ENCODE data around the gene PTPRM.
"Not testable (repeated sequence)": the region's sequence is repeated elsewhere in the genome, so short reads cannot be mapped to it uniquely, and the experiment has no call there.

PTPRM gene

GRCh38 chr18:8431036-8431435, 863.9 kb downstream of the PTPRM start:
- no peak overlapping the region for H3K27ac ChIP-seq (ENCODE audit: low read depth, low read length, severe bottlenecking)
- no peaks in the 10 kb centered on the region for H3K4me1 ChIP-seq (ENCODE audit: control insufficient read depth, insufficient read depth, low read length, poor library complexity, severe bottlenecking)
- H3K4me3 ChIP-seq (ENCODE audit: extremely low read depth, insufficient read depth, low read length, poor library complexity, severe bottlenecking): no peak overlapping the region
- no peaks in the 10 kb centered on the region for H3K9me3 ChIP-seq (ENCODE audit: control insufficient read depth, low read length)
- no peaks in the 10 kb centered on the region for H3K36me3 ChIP-seq (ENCODE audit: control insufficient read depth, insufficient read depth, low read length)
- WGBS, 2 experiments (ENCODE audit: insufficient coverage in 2 of 2): 88 to 100% methylated on average over 3 to 4 of the region's 4 CpGs

- no peak overlapping the region for H3K27ac ChIP-seq (ENCODE audit: low read depth, low read length, severe bottlenecking)
- H3K36me3 ChIP-seq (ENCODE audit: control insufficient read depth, insufficient read depth, low read length): no peaks in the 10 kb centered on the region
- WGBS, 2 experiments (ENCODE audit: insufficient coverage in 2 of 2): 90 to 96% methylated on average over 15 of the region's 15 CpGs
- no peaks in the 10 kb centered on the region for H3K9me3 ChIP-seq (ENCODE audit: control insufficient read depth, low read length)
- no peaks in the 10 kb centered on the region for H3K4me1 ChIP-seq (ENCODE audit: control insufficient read depth, insufficient read depth, low read length, poor library complexity, severe bottlenecking)
- no peak overlapping the region for H3K4me3 ChIP-seq (ENCODE audit: extremely low read depth, insufficient read depth, low read length, poor library complexity, severe bottlenecking)
Measured at GRCh38 chr18:8433323-8433722, 866.2 kb downstream of the PTPRM start.

GRCh38 chr18:8433771-8434170, 866.7 kb downstream of the PTPRM start:
- WGBS, 2 experiments (ENCODE audit: insufficient coverage in 2 of 2): 86 to 94% methylated on average over 4 to 5 of the region's 7 CpGs

GRCh38 chr18:8435376-8435775, 868.3 kb downstream of the PTPRM start:
- WGBS, 2 experiments (ENCODE audit: insufficient coverage in 2 of 2): 77 to 95% methylated on average over 9 to 13 of the region's 14 CpGs
- no peak overlapping the region for H3K27ac ChIP-seq (ENCODE audit: low read depth, low read length, severe bottlenecking)
- H3K36me3 ChIP-seq (ENCODE audit: control insufficient read depth, insufficient read depth, low read length): no peaks in the 10 kb centered on the region
- no peaks in the 10 kb centered on the region for H3K9me3 ChIP-seq (ENCODE audit: control insufficient read depth, low read length)
- H3K4me1 ChIP-seq (ENCODE audit: control insufficient read depth, insufficient read depth, low read length, poor library complexity, severe bottlenecking): no peaks in the 10 kb centered on the region
- H3K4me3 ChIP-seq (ENCODE audit: extremely low read depth, insufficient read depth, low read length, poor library complexity, severe bottlenecking): no peak overlapping the region

More at GRCh38 chr18:8433771-8434170, 866.7 kb downstream of the PTPRM start:
- H3K36me3 ChIP-seq (ENCODE audit: control insufficient read depth, insufficient read depth, low read length): no peaks in the 10 kb centered on the region
- no peaks in the 10 kb centered on the region for H3K4me1 ChIP-seq (ENCODE audit: control insufficient read depth, insufficient read depth, low read length, poor library complexity, severe bottlenecking)
- no peak overlapping the region for H3K4me3 ChIP-seq (ENCODE audit: extremely low read depth, insufficient read depth, low read length, poor library complexity, severe bottlenecking)
- H3K27ac ChIP-seq (ENCODE audit: low read depth, low read length, severe bottlenecking): no peak overlapping the region
- no peaks in the 10 kb centered on the region for H3K9me3 ChIP-seq (ENCODE audit: control insufficient read depth, low read length)

- Histone ChIP-seq H3K36me3 (ENCODE audit: control insufficient read depth, insufficient read depth, low read length) (no peaks in the 10 kb centered on the region), H3K27ac (ENCODE audit: low read depth, low read length, severe bottlenecking) (no peak overlapping the region), H3K9me3 (ENCODE audit: control insufficient read depth, low read length) (no peaks in the 10 kb centered on the region), H3K4me3 (ENCODE audit: extremely low read depth, insufficient read depth, low read length, poor library complexity, severe bottlenecking) (no peak overlapping the region), H3K4me1 (ENCODE audit: control insufficient read depth, insufficient read depth, low read length, poor library complexity, severe bottlenecking) (no peaks in the 10 kb centered on the region)
- 73 to 87% methylated on average over 3 to 4 of the region's 5 CpGs for WGBS, 2 experiments (ENCODE audit: insufficient coverage in 2 of 2)
Measured at GRCh38 chr18:8439055-8439454, 871.9 kb downstream of the PTPRM start.

- no CpG with 5 or more reads among the region's 1 CpG for WGBS, 2 experiments (ENCODE audit: insufficient coverage in 2 of 2)
- Histone ChIP-seq H3K36me3 (ENCODE audit: control insufficient read depth, insufficient read depth, low read length) (no peaks in the 10 kb centered on the region), H3K9me3 (ENCODE audit: control insufficient read depth, low read length) (no peaks in the 10 kb centered on the region), H3K27ac (ENCODE audit: low read depth, low read length, severe bottlenecking) (no peak overlapping the region), H3K4me3 (ENCODE audit: extremely low read depth, insufficient read depth, low read length, poor library complexity, severe bottlenecking) (no peak overlapping the region), H3K4me1 (ENCODE audit: control insufficient read depth, insufficient read depth, low read length, poor library complexity, severe bottlenecking) (no peaks in the 10 kb centered on the region)
Measured at GRCh38 chr18:8443505-8443904, 876.4 kb downstream of the PTPRM start.

GRCh38 chr18:8446936-8447335, 879.8 kb downstream of the PTPRM start:
- H3K9me3 ChIP-seq (ENCODE audit: control insufficient read depth, low read length); H3K36me3 ChIP-seq (ENCODE audit: control insufficient read depth, insufficient read depth, low read length); H3K4me3 ChIP-seq (ENCODE audit: extremely low read depth, insufficient read depth, low read length, poor library complexity, severe bottlenecking); H3K27ac ChIP-seq (ENCODE audit: low read depth, low read length, severe bottlenecking); H3K4me1 ChIP-seq (ENCODE audit: control insufficient read depth, insufficient read depth, low read length, poor library complexity, severe bottlenecking): not testable (repeated sequence)
- 86% methylated on average over 1 of the region's 5 CpGs; no CpG with 5 or more reads in 1 of the 2 experiments for WGBS, 2 experiments (ENCODE audit: insufficient coverage in 2 of 2)

GRCh38 chr18:8448130-8448529, 881.0 kb downstream of the PTPRM start:
- no peaks in the 10 kb centered on the region for H3K4me1 ChIP-seq (ENCODE audit: control insufficient read depth, insufficient read depth, low read length, poor library complexity, severe bottlenecking)
- no peak overlapping the region for H3K4me3 ChIP-seq (ENCODE audit: extremely low read depth, insufficient read depth, low read length, poor library complexity, severe bottlenecking)
- 96 to 97% methylated on average over 5 to 6 of the region's 7 CpGs for WGBS, 2 experiments (ENCODE audit: insufficient coverage in 2 of 2)

GRCh38 chr18:8450013-8450412, 882.9 kb downstream of the PTPRM start:
- Histone ChIP-seq H3K36me3 (ENCODE audit: control insufficient read depth, insufficient read depth, low read length) (no peaks in the 10 kb centered on the region), H3K4me3 (ENCODE audit: extremely low read depth, insufficient read depth, low read length, poor library complexity, severe bottlenecking) (no peak overlapping the region)
- 21% methylated on average over 3 of the region's 5 CpGs; no CpG with 5 or more reads in 1 of the 2 experiments for WGBS, 2 experiments (ENCODE audit: insufficient coverage in 2 of 2)

More at GRCh38 chr18:8448130-8448529, 881.0 kb downstream of the PTPRM start:
- Histone ChIP-seq H3K36me3 (ENCODE audit: control insufficient read depth, insufficient read depth, low read length) (no peaks in the 10 kb centered on the region), H3K9me3 (ENCODE audit: control insufficient read depth, low read length) (no peaks in the 10 kb centered on the region), H3K27ac (ENCODE audit: low read depth, low read length, severe bottlenecking) (no peak overlapping the region)

GRCh38 chr18:8450898-8451665, 884.0 kb downstream of the PTPRM start:
- Histone ChIP-seq H3K27ac (ENCODE audit: low read depth, low read length, severe bottlenecking) (no peak overlapping the region), H3K9me3 (ENCODE audit: control insufficient read depth, low read length) (no peaks in the 10 kb centered on the region), H3K4me3 (ENCODE audit: extremely low read depth, insufficient read depth, low read length, poor library complexity, severe bottlenecking) (no peak overlapping the region), H3K36me3 (ENCODE audit: control insufficient read depth, insufficient read depth, low read length) (no peaks in the 10 kb centered on the region), H3K4me1 (ENCODE audit: control insufficient read depth, insufficient read depth, low read length, poor library complexity, severe bottlenecking) (no peaks in the 10 kb centered on the region)
- WGBS, 2 experiments (ENCODE audit: insufficient coverage in 2 of 2): 85 to 90% methylated on average over 7 of the region's 13 CpGs

More at GRCh38 chr18:8450013-8450412, 882.9 kb downstream of the PTPRM start:
- H3K4me1 ChIP-seq (ENCODE audit: control insufficient read depth, insufficient read depth, low read length, poor library complexity, severe bottlenecking): no peaks in the 10 kb centered on the region
- no peaks in the 10 kb centered on the region for H3K9me3 ChIP-seq (ENCODE audit: control insufficient read depth, low read length)
- no peak overlapping the region for H3K27ac ChIP-seq (ENCODE audit: low read depth, low read length, severe bottlenecking)

- WGBS, 2 experiments (ENCODE audit: insufficient coverage in 2 of 2): 90 to 92% methylated on average over 2 of the region's 3 CpGs
- Histone ChIP-seq H3K4me1 (ENCODE audit: control insufficient read depth, insufficient read depth, low read length, poor library complexity, severe bottlenecking) (no peaks in the 10 kb centered on the region), H3K36me3 (ENCODE audit: control insufficient read depth, insufficient read depth, low read length) (no peaks in the 10 kb centered on the region), H3K27ac (ENCODE audit: low read depth, low read length, severe bottlenecking) (no peak overlapping the region), H3K9me3 (ENCODE audit: control insufficient read depth, low read length) (no peaks in the 10 kb centered on the region), H3K4me3 (ENCODE audit: extremely low read depth, insufficient read depth, low read length, poor library complexity, severe bottlenecking) (no peak overlapping the region)
Measured at GRCh38 chr18:8453528-8453927, 886.4 kb downstream of the PTPRM start.

All from mesodermal cell (in vitro differentiated cells).